Measurements from ENCODE around the gene ERVMER34-1. TPM values are rescaled to one million over a fixed set of nuclear protein-coding genes. Genes with fewer than 3 reads are reported as not detected.

ERVMER34-1 gene
- total RNA-seq: under 1 TPM; 0.13 to 0.21 TPM

- ChIA-PET POLR2A (no interaction called here), CTCF (no interaction called here)
Measured at GRCh38 chr4:52750819-52751486, at the start of gene ERVMER34-1. Gene ERVMER34-1, minus strand, starts transcription at chr4:52751425. Its CDS starts 5,905 bp downstream, at chr4:52745520.

- ChIA-PET POLR2A (no interaction called here), CTCF (no interaction called here)
Measured at GRCh38 chr4:52799813-52800212, 48.6 kb upstream of the ERVMER34-1 start.

- POLR2A ChIA-PET: no interaction called here
- CTCF ChIA-PET: no interaction called here
Measured at GRCh38 chr4:52795533-52795932, 44.3 kb upstream of the ERVMER34-1 start.

- ChIA-PET CTCF (no interaction called here), POLR2A (no interaction called here)
Measured at GRCh38 chr4:52791936-52792335, 40.7 kb upstream of the ERVMER34-1 start.

GRCh38 chr4:52789774-52790173 is 38.5 kb upstream of the ERVMER34-1 start:
- POLR2A ChIA-PET: no interaction called here
- CTCF ChIA-PET: interaction anchor here (0.7 kb wide), 1 partner anchor 15 kb away, joined by 3 read pairs; no protein-coding TSS in a partner anchor

- POLR2A ChIA-PET: no interaction called here
- CTCF ChIA-PET: no interaction called here
Measured at GRCh38 chr4:52788806-52789205, 37.6 kb upstream of the ERVMER34-1 start.

- ChIA-PET POLR2A (no interaction called here), CTCF (no interaction called here)
Measured at GRCh38 chr4:52783069-52783468, 31.8 kb upstream of the ERVMER34-1 start.

- CTCF ChIA-PET: interaction anchor here (1.1 kb wide), 1 partner anchor 235 kb away, joined by 4 read pairs; no protein-coding TSS in a partner anchor
- POLR2A ChIA-PET: no interaction called here
Measured at GRCh38 chr4:52780617-52781354, 29.6 kb upstream of the ERVMER34-1 start.

GRCh38 chr4:52780206-52780605 is 29.0 kb upstream of the ERVMER34-1 start:
- POLR2A ChIA-PET: no interaction called here
- CTCF ChIA-PET: interaction anchor here (1.1 kb wide), 1 partner anchor 235 kb away, joined by 4 read pairs; no protein-coding TSS in a partner anchor

- ChIA-PET POLR2A (no interaction called here), CTCF (no interaction called here)
Measured at GRCh38 chr4:52760256-52760655, 9.0 kb upstream of the ERVMER34-1 start.

GRCh38 chr4:52755426-52755825 is 4.2 kb upstream of the ERVMER34-1 start:
- ChIA-PET CTCF (no interaction called here), POLR2A (interaction anchor here (0.7 kb wide), 1 partner anchor 1193 kb away, joined by 7 read pairs; no protein-coding TSS in a partner anchor)

- ChIA-PET POLR2A (no interaction called here), CTCF (no interaction called here)
Measured at GRCh38 chr4:52752936-52753335, 1.7 kb upstream of the ERVMER34-1 start.

- POLR2A ChIA-PET: no interaction called here
- CTCF ChIA-PET: no interaction called here
Measured at GRCh38 chr4:52751487-52751911, 274 bp upstream of the ERVMER34-1 start.

- ChIA-PET POLR2A (no interaction called here), CTCF (no interaction called here)
Measured at GRCh38 chr4:52750213-52750612, 1.0 kb downstream of the ERVMER34-1 start.

- ChIA-PET POLR2A (no interaction called here), CTCF (no interaction called here)
Measured at GRCh38 chr4:52748432-52748831, 2.8 kb downstream of the ERVMER34-1 start.

- CTCF ChIA-PET: no interaction called here
- POLR2A ChIA-PET: no interaction called here
Measured at GRCh38 chr4:52744588-52744987, 6.6 kb downstream of the ERVMER34-1 start.

GRCh38 chr4:52743444-52744019 is 7.7 kb downstream of the ERVMER34-1 start:
- POLR2A ChIA-PET: no interaction called here
- CTCF ChIA-PET: no interaction called here

GRCh38 chr4:52729586-52729985 is 21.6 kb downstream of the ERVMER34-1 start:
- ChIA-PET CTCF (no interaction called here), POLR2A (no interaction called here)

- POLR2A ChIA-PET: no interaction called here
Measured at GRCh38 chr4:52728691-52729240, 22.5 kb downstream of the ERVMER34-1 start.

GRCh38 chr4:52726826-52727580 is 24.2 kb downstream of the ERVMER34-1 start:
- ChIA-PET POLR2A (no interaction called here), CTCF (no interaction called here)

More at GRCh38 chr4:52728691-52729240, 22.5 kb downstream of the ERVMER34-1 start:
- CTCF ChIA-PET: no interaction called here

All from activated CD8-positive, alpha-beta memory T cell treated with anti-CD3 and anti-CD28 coated beads for 36 hours (primary cell).